ENCODE results near the gene NAPG.
"Not testable (repeated sequence)": the region's sequence is repeated elsewhere in the genome, so short reads cannot be mapped to it uniquely, and the experiment has no call there.

NAPG gene

DNA sequence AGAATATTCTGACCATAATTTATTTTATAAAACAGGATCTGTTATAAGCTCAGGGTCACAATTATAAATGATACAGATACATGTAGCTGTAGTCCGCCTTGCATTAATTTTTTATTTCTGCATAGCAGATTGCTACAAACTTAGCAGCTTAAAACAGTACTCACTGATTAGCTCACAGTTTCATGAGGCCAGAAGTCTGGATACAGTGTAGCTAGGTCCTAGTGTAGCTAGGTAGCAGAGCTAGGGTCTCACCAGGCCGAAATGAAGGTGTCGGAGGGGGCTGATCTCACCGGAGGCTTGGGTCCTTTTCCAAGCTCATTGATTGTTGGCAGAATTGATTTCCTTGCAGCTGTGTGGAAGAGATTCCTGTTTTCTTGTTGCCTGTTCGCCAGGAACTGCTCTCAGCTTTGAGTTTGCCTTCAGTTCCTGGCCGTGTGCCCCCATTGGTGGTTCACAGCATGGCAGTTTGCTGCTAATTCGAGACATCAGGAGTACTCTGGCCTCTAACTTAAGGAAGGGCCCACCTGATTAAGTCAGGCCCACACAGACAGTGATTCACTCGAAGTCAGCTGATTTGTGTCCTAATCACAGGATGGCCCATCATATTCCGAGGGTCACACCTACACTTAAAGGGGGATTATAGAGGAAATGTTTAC, 18.4 kb downstream of the NAPG start:
- in situ Hi-C loops (cut with MboI; ENCODE audit: low sequenced_read_pairs) = no loop called here

GRCh38 chr18:10546557-10547300, 20.9 kb downstream of the NAPG start:
- in situ Hi-C loops (cut with MboI; ENCODE audit: low sequenced_read_pairs) = no loop called here

DNA sequence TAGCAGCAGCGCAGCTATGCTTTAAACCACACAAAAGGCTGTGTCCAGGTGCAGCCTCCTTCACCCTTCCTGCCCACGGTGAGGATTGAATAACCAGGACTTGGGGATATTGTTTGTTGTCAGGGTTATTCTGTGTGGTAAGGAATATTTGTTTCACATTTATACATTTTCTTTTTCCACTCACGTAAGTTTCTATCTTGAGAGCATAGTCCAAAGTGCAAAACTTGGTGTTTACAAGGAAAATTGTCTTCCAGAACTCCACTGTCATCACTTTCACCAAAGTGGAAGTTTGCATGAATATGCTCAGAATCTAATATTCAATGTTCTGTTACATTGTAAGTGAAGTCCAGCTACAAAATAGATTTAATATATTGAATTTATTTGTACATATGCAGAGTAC, 26.4 kb downstream of the NAPG start:
- in situ Hi-C loops (cut with MboI; ENCODE audit: low sequenced_read_pairs) = no loop called here

- in situ Hi-C loops (cut with MboI; ENCODE audit: low sequenced_read_pairs) = not testable (repeated sequence)
Observed at GRCh38 chr18:10556251-10556650, 30.4 kb downstream of the NAPG start.

- in situ Hi-C loops (cut with MboI; ENCODE audit: low sequenced_read_pairs) = no loop called here
Observed at GRCh38 chr18:10557085-10557677, 31.4 kb downstream of the NAPG start.

- in situ Hi-C loops (cut with MboI; ENCODE audit: low sequenced_read_pairs) = no loop called here
Observed at GRCh38 chr18:10558243-10558966, 32.6 kb downstream of the NAPG start.

DNA sequence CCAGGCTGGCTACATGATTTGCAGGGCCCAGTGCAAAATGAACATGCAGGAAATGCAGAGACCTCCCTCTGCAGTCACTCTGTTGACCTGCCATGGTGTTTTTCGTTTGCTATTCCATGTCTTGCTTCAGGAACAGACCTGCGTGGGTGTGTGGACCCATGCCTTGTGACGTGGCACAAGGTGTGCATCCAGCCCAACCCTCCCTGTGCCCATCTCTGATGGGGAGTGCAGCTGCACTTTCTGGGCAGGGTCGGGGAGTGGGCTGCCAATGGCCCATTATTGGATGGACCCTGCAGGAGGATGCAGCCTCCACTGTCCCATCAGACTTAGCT, 33.1 kb downstream of the NAPG start:
- in situ Hi-C loops (cut with MboI; ENCODE audit: low sequenced_read_pairs) = no loop called here

DNA sequence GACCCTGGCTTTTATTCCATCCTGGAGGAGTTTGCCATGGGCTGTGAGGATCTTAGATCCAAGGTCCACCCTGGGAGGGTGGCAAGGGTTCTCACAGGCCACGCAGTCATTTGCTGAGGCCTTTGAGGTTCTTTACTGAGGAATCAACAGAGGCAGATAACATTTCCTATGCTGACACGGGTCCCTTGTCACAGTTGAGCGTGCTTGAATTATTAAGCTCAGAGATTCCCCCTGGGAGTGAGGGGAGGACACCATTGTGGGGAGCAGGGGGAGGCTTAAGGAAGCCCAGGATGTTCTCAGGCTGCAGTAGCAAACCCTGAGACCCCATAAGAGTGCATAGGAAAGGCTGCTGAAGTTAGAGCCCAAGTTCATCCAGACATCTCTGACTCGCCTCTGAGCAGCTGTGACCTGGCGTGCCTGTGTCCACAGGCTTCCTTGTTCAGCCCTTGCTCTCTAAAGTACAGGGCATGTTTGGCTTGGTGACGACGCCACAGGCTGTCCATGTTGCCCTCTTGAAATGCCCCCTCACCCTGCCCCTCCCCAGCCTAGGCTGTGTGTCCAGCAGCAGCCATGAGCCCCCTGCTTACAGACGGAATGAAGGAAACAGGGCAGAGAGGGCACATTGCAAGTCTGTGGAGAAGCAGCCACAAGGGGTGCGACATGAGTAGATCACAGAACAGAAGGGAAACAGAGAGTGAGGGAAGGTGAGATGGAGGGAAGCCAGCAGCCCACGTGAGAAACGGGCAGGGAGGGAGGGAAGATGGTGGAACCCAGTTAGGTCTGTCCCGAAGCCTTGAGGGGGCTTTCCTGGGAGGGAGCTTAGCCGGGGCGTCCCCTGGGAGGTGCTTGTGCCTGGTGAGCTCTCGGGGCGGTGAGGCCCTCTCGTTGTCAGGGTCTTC, 34.0 kb downstream of the NAPG start:
- in situ Hi-C loops (cut with MboI; ENCODE audit: low sequenced_read_pairs) = no loop called here

DNA sequence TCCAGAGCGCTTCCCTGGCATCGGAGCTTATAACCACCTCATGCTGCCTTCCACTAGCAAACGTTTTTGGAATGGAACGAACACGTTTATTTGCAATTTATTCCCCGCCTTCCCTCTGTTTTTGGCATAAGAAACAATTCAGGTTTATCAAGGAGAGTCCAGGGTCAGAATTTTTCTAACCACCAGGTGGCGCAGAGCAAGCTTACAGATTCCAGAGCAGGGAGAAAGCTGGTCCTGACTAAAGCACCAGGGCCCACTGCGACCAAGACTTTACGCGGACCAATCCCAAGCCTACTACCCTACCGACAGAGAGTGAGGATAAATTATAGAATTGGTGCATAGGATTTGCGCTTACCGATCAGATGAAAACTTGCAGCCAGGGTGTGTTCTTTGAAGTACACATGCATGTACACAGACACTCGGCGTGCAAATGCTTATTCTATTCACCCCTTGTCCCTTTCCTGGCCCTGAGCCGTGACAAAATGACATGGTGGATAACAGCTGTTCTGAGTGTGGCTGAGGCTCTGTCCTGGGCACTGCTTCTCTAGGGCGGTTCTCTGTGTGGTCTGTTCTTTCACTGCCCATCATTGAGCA, 34.7 kb downstream of the NAPG start:
- in situ Hi-C loops (cut with MboI; ENCODE audit: low sequenced_read_pairs) = no loop called here

DNA sequence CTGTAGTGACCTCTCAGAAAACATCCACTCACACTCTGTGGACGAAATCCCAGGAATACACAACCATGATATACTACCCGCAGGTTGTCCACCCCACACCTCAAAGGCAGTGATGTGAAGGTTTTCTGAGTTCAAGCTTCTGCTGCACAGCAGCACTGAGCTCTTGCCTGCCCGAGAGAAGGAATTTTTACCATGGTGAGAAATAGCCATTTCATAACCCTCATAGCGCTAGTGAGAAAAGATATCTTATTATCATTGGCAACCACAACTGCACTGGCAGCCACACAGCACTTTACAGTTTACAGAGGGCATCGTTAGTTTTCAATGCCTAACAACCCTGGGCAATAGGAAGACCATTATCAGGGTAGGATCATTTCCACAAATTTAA, 36.9 kb downstream of the NAPG start:
- in situ Hi-C loops (cut with MboI; ENCODE audit: low sequenced_read_pairs) = no loop called here

- in situ Hi-C loops (cut with MboI; ENCODE audit: low sequenced_read_pairs) = no loop called here
Observed at GRCh38 chr18:10563886-10564285, 38.1 kb downstream of the NAPG start.

DNA sequence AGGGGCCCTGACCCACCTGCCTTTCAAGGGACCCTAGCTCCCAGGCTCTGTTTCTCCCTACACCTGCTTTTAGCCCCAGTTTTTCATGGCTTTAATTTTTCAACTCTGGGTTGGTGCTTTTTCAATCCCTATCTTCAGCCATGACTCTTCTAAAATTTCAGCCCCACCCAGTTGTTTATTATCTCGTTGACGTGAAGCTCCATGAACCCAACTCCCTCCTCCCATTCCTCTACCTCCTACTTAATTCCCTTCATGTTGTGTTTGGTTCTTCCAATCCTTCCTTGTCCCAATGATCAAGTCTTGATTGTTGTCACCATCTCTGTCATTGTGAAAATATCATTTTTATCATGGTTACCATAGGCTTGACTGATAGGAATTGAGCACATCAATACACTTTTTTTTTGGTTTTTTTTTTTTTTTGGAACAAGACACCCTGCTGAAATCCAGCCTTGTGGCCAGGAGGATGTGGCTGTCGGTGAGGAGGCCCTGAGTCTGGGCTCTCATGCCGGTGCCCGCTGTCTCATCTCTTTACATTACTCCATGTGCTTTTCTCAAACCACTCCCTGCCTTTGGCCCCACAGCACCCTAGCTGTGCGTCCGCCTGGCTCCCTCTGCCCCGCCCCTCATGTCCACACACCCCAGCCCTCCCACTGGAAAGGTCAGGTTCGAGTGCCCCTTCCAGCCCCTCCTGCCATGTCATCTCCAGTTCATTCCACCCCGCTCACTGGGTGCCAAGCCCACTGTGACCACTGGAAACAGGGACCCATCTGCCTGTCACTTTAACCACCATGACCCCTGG, 39.3 kb downstream of the NAPG start:
- in situ Hi-C loops (cut with MboI; ENCODE audit: low sequenced_read_pairs) = no loop called here

DNA sequence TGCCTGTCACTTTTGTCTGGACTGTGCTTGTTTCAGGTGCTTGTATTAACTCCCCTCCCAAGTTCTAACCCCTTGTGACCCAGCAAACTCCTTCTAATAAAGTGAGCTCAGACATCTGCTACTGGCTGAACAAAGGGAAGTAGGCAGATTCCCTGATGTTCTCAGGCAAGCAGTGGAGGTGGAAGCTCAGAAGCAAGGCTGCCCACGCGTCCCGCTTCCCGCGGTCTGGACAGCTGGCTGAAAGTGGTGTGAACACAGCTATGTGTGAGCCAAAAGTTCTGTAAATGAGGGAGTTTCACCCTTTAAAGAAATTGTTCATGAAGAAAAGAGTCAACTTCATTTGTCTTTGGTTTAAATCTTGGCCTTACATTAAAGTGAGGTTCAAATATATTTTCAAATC, 40.0 kb downstream of the NAPG start:
- in situ Hi-C loops (cut with MboI; ENCODE audit: low sequenced_read_pairs) = no loop called here

GRCh38 chr18:10566390-10566789, 40.6 kb downstream of the NAPG start:
- in situ Hi-C loops (cut with MboI; ENCODE audit: low sequenced_read_pairs) = no loop called here

DNA sequence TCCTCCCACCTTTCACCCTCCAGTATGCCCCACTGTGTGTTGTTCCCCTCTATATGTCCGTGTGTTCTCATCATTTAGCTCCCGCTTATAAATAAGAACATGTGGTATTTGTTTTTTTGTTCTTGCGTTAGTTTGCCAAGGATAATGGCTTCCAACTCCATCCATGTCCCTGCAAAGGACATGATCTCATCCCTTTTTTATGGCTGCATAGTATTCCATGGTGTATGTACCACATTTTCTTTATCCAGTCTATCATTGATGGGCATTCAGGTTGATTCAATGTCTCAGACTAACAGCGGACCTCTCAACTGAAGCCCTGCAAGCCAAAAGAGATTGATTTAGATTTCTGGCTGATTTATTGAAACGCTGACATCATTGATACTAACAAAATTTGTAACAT, 44.1 kb downstream of the NAPG start:
- in situ Hi-C loops (cut with MboI; ENCODE audit: low sequenced_read_pairs) = not testable (repeated sequence)

GRCh38 chr18:10570622-10571021, 44.8 kb downstream of the NAPG start:
- in situ Hi-C loops (cut with MboI; ENCODE audit: low sequenced_read_pairs) = no loop called here

- in situ Hi-C loops (cut with MboI; ENCODE audit: low sequenced_read_pairs) = no loop called here
Observed at GRCh38 chr18:10571537-10571936, 45.7 kb downstream of the NAPG start.

DNA sequence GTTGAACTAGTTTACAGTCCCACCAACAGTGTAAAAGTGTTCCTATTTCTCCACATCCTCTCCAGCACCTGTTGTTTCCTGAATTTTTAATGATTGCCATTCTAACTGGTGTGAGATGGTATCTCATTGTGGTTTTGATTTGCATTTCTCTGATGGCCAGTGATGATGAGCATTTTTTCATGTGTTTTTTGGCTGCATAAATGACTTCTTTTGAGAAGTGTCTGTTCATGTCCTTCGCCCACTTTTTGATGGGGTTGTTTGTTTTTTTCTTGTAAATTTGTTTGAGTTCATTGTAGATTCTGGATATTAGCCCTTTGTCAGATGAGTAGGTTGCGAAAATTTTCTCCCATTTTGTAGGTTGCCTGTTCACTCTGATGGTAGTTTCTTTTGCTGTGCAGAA, 47.4 kb downstream of the NAPG start:
- in situ Hi-C loops (cut with MboI; ENCODE audit: low sequenced_read_pairs) = not testable (repeated sequence)

GRCh38 chr18:10574412-10574811, 48.6 kb downstream of the NAPG start:
- in situ Hi-C loops (cut with MboI; ENCODE audit: low sequenced_read_pairs) = not testable (repeated sequence)
